HFFc6 (cell line): ENCODE measurements around the gene BTN3A1. TPM values are rescaled to one million over a fixed set of nuclear protein-coding genes. Genes with fewer than 3 reads are reported as not detected.

Source experiments
- DNase-seq: peaks from one replicate; pipeline ENCODE4 v3.0.0-alpha.2; 2018
- H3K27ac Mint-ChIP-seq: 2 replicates; pipeline ENCODE4 v1.8.0; 2020; ENCODE audit warnings: mild to moderate bottlenecking, mixed read lengths
- H3K27me3 Mint-ChIP-seq: 2 replicates; pipeline ENCODE4 v1.8.0; 2021; ENCODE audit warnings: mild to moderate bottlenecking, moderate library complexity, mixed read lengths; ENCODE audit not compliant: insufficient read depth
- H3K36me3 Mint-ChIP-seq: 2 replicates; pipeline ENCODE4 v1.8.0; 2021; ENCODE audit warnings: low read depth, mixed read lengths
- H3K4me1 Mint-ChIP-seq: 2 replicates; pipeline ENCODE4 v1.8.0; 2020; ENCODE audit warnings: low read depth, mixed read lengths
- H3K4me3 Mint-ChIP-seq: 2 replicates; pipeline ENCODE4 v1.8.0; 2020; ENCODE audit warnings: mild to moderate bottlenecking, moderate library complexity, mixed read lengths
- H3K9me3 Mint-ChIP-seq: 2 replicates; pipeline ENCODE4 v1.8.0; 2020; ENCODE audit warnings: mild to moderate bottlenecking, mixed read lengths
- total RNA-seq, 6 experiments: library from RNA; stranded (reverse); fragmentation: NEBNext Ultra II Directional; extraction: Animal tissue kit (Norgen Biotek cat#: 25700); gene quantifications; 2 replicates in 1 of 6; 3 replicates in 5 of 6; pipeline ENCODE4 v1.2.3, GENCODE V29; 2021
- TF ChIP-seq, protein P1 (sequence below): fragments of 200-600 bp; sonication (generic); IDR thresholded peaks from 2 replicates; pipeline ENCODE4 v1.5.0; 2021; ENCODE audit warnings: antibody characterized with exemption, mild to moderate bottlenecking

Gene BTN3A1
- total RNA-seq, 6 experiments from 2014 or later = 10.3 to 16.2 (median 13.8) TPM

DNA sequence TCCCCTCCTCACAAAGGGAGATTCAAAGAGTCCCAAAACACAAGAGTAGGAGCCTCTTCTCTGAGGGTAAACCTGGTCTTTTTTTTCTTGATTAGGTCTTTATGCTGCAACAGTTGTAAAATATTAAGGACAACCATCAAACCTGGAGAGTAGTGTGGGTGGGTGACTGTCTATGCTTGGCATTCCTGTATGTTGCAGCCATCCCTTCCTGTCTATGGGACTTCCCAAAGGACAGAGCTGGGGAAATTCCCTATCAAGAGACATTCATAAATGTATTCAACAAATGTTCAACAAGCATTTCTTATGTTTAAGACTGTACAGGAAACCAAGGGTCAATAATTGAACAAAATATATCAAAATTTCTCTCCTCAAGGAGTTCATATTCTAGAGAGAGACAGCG lies 13.6 kb upstream of the BTN3A1 start:
- DNase-seq = no peak
- TF ChIP-seq, protein P1, sequence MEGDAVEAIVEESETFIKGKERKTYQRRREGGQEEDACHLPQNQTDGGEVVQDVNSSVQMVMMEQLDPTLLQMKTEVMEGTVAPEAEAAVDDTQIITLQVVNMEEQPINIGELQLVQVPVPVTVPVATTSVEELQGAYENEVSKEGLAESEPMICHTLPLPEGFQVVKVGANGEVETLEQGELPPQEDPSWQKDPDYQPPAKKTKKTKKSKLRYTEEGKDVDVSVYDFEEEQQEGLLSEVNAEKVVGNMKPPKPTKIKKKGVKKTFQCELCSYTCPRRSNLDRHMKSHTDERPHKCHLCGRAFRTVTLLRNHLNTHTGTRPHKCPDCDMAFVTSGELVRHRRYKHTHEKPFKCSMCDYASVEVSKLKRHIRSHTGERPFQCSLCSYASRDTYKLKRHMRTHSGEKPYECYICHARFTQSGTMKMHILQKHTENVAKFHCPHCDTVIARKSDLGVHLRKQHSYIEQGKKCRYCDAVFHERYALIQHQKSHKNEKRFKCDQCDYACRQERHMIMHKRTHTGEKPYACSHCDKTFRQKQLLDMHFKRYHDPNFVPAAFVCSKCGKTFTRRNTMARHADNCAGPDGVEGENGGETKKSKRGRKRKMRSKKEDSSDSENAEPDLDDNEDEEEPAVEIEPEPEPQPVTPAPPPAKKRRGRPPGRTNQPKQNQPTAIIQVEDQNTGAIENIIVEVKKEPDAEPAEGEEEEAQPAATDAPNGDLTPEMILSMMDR = no peak
- Mint-ChIP-seq H3K4me3 (no peak overlapping the region), H3K36me3 (peaks cover 9% of the 10 kb centered on the region), H3K4me1 (peaks cover 33% of the 10 kb centered on the region), H3K9me3 (no peaks in the 10 kb centered on the region), H3K27me3 (peaks cover 3% of the 10 kb centered on the region; the same call in 1 of the 2 replicates), H3K27ac (no peak overlapping the region)

DNA sequence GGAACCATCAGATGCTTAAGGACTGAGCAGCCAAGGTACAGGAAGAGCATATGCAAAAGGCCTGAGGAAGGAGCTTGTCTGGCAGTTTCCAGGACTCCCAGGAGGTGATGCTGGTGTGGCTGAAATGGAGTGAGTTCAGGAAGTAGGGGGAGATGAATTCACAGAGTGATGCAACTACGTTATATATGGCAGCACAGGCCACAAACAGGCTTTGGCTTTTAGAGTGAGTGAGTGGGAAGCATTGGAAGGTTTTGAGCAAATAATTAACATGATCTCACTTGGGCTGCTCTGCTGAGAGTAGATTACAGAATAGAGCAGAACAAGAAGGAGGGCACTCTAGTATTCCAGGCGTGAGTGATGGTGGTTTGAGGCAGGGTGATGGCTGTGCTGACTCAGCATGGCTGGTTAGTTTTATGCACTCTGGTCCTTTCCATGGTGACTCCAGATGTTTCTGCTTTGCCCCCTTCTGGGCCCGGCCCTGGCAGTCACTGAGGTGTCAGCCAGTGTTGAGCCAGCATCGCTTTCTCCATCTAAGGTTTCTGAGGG lies 12.7 kb upstream of the BTN3A1 start:
- H3K27ac Mint-ChIP-seq = no peak overlapping the region
- peaks cover 36% of the 10 kb centered on the region for H3K4me1 Mint-ChIP-seq
- TF ChIP-seq, protein P1 = no peak
- H3K27me3 Mint-ChIP-seq = no peaks in the 10 kb centered on the region
- H3K36me3 Mint-ChIP-seq = peaks cover 9% of the 10 kb centered on the region
- DNase-seq = no peak
- no peak overlapping the region for H3K4me3 Mint-ChIP-seq
- H3K9me3 Mint-ChIP-seq = no peaks in the 10 kb centered on the region

DNA sequence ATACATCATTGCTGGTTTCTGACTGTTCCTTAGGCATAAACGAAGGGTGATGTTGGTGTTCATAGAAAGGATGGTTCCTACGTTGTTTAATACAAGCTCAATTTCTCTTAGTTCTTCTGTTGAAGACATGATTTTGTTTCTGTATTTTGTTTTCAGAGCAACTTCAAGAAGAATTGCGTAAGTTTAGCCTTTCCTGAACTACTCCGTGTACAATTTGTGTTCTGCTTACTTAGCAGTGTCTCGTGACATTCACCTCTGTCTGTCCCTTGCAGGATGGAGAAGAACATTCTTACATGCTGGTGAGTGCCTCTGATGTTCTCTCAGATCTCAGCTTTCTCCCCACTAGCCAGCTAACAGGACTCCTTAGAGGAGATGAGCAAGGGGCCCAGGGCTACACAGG lies 11.5 kb upstream of the BTN3A1 start:
- Mint-ChIP-seq H3K27me3 (no peaks in the 10 kb centered on the region), H3K27ac (no peak overlapping the region), H3K36me3 (peaks cover 9% of the 10 kb centered on the region), H3K4me1 (peaks cover 38% of the 10 kb centered on the region), H3K9me3 (no peaks in the 10 kb centered on the region), H3K4me3 (no peak overlapping the region)
- TF ChIP-seq, protein P1 = no peak
- DNase-seq = no peak

DNA sequence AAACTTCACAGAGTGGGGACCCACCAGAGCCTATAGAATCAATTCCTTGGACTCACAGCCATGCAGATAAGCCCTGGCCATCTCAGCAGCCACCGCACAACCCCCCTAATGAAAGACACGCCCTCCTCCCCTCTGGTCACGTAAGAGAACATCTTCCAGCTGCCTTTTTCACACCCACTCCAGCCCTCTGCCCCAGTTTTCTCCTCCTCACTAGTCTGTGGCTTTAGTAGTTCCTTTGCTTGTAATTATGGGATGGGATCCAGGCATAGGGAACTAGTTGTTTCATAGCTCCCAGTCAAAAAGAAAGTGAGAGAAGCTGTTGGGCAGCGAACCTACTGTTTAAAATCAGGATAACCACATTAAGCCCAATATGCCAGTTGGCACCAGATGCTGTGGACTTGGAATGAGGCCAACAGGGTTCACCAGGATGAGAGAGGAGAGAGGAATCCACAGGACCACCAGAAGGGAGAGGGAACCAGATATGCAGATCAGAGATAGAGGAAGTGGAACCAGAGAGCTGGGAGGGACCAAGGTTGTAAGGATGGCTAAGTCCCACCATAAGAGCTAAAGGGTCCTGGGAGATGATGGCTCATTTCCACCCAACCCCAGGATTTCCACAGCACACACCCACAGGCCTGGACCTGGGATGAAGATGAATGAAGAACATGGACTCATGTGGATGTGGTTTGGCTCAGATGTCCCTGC lies 9.0 kb upstream of the BTN3A1 start:
- DNase-seq = no peak
- peaks cover 3% of the 10 kb centered on the region; the same call in 1 of the 2 replicates for H3K27me3 Mint-ChIP-seq
- no peak overlapping the region for H3K4me3 Mint-ChIP-seq

DNA sequence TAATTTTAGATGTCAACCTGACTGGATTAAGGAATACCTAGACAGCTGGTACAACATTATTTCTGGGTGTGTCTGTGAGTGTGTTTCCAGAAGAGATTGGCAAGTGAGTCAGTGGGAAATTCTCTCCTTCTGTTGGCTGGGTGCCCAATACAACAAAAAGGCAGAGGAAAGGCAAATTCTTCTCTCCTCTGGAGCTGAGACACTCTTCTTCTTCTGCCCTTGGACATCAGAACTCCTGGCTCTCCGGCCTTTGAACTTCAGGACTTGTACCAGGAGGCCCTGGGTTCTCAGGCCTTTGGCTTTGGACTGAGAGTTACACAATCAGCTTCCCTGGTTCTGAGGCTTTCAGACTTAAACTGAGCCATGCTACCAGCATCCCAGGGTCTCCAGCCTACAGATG lies 7.8 kb upstream of the BTN3A1 start:
- TF ChIP-seq, protein P1 = no peak
- H3K27me3 Mint-ChIP-seq = peaks cover 3% of the 10 kb centered on the region; the same call in 1 of the 2 replicates
- H3K4me3 Mint-ChIP-seq = no peak overlapping the region
- DNase-seq = peak; percentile 72
- peaks cover 6% of the 10 kb centered on the region for H3K36me3 Mint-ChIP-seq
- no peaks in the 10 kb centered on the region for H3K9me3 Mint-ChIP-seq
- H3K4me1 Mint-ChIP-seq = peaks cover 20% of the 10 kb centered on the region
- H3K27ac Mint-ChIP-seq = no peak overlapping the region; the same call in 1 of the 2 replicates

More for the DNA sequence above, 9.0 kb upstream of the BTN3A1 start:
- H3K36me3 Mint-ChIP-seq = peaks cover 9% of the 10 kb centered on the region
- H3K9me3 Mint-ChIP-seq = no peaks in the 10 kb centered on the region
- TF ChIP-seq, protein P1 = no peak
- H3K27ac Mint-ChIP-seq = no peak overlapping the region
- H3K4me1 Mint-ChIP-seq = peaks cover 32% of the 10 kb centered on the region
